Kidney glomerular epithelial cell (primary cell): ENCODE measurements around the gene UROC1.

Experiments used
- DNase-seq: peaks from one replicate; lab custom pipeline; 2025; lab: John Stamatoyannopoulos, UW

UROC1 gene

DNA sequence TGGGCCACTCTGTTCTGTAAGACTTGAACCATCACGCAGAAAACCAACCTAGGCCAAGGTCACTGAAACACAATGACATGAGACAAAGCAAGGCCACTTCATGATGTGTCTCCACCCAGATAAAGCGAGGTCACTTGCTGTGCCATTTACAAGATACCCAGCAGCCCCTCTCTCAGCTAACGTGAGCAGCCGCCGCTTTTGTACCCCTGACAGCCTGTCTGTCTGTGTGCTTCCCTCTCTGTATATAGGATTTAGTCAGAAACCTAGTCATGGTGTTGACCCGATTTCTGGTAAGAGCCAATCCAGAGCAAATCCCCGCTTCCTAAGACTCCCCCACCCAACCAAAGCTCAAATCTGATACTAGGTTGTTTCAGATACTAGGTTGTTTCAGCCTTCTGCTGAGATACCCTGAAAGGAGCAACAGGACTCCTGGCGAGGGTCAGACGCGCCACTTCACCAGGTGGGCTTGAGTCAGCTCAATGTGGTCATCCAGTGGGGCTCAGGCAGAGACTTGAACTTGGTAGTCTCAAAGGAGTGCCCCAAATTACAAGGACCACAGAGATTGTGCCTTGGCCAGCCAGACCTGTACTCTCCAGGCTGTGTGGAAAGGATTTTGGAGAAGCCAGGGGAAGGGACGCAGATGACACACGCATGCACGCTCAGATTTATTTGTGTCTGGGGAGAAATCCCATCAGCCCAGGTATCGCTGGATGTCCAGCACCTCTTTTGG is 38.8 kb downstream of the UROC1 start:
- no peak for DNase-seq

DNA sequence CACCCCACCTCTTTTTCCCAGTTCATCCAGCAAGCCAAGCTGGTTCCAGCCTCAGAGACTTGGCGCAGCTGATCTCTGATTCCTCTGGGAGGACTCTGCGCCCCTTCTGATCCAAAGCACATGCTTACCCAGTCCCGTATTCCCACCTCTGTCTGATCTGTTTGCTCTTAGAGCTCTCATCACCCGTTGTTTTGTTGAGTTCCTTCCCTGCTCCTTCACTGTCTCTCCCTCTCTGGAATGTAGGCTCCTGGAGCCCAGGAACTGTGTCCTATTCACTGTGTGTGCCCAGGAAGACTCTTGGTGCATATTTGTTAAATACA is 40.6 kb downstream of the UROC1 start:
- DNase-seq = no peak

DNA sequence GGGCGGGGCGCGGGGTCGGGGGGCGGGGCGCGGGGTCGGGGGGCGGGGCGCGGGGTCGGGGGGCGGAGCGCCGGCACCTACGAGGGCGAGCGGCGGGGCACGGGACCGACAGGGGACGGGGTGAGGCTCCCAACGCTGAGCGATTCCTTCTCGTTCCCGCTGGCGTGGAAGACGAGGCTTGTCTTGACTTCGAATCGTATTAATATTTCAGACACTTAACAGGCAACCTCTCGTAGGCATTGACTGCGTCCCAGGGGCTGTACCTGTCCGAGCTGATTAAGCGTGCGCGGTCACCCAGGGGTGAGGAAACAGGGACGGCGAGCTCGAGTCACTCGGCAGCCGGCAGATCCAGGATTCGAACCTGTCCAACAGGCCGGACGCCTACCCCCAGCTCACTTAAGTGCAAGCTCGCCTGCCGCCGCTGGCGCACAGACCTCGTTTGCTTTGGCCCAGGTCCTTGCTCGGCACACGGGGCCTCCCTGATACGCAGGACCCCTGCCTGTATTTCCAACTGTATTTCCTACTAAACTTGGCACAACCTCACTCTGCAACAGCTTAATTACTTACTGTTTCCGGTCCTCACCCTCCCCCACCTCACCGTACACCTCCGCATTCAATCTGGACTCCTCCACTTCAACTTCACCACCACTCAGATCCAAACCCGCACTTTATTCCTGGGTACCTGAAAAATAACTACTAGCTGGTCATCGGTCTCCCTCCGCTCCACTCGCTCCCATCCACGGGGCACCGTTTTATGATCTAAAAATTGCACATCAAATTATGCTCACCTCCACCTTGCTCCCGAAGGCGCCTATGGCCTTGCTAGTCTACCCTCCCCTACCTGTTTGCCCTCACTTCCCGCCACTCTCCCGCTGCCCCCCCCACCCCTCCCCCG is 41.2 kb downstream of the UROC1 start:
- peak; percentile 49 for DNase-seq

DNA sequence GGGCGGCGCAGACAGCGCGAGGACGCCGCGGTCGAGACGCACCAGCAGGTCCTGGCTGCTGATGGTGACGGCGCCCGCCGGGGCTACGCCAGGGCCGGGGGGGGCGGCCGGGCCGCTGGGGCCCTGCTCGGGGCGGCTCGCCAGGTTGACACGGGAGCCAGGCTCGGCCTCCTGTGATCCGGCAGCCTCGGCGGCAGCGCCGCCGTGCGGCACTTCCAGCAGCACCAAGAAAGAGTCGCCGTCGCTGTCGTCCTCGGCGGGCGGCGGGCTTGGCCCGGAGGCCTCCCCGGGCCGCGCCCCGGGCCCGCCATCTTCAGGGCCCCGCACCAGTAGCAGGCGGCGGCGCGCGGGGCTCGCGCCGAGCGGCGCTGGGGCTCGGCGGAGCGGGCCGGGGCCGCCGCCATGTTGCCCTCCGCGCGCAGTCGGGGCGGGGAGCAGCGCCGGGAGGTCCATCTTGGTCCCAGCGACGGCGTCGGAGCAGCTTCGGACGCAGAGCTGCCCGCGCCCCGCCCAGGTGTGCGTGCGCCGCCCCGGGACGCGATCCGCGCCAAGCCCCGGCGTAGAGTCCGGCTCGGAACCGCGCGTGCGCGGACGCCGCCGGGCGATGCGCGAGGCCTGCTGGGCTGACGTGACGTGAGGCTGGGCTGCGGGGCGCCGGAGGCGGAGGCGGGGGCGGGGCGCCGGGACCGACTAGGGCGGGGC is 42.0 kb downstream of the UROC1 start, which contains the start of gene ZXDC:
ZXDC (minus strand) TSS at position 479 of the 702 bp plus-strand sequence; CDS start at position 453, 26 bp downstream.
- DNase-seq = peak; percentile 85

DNA sequence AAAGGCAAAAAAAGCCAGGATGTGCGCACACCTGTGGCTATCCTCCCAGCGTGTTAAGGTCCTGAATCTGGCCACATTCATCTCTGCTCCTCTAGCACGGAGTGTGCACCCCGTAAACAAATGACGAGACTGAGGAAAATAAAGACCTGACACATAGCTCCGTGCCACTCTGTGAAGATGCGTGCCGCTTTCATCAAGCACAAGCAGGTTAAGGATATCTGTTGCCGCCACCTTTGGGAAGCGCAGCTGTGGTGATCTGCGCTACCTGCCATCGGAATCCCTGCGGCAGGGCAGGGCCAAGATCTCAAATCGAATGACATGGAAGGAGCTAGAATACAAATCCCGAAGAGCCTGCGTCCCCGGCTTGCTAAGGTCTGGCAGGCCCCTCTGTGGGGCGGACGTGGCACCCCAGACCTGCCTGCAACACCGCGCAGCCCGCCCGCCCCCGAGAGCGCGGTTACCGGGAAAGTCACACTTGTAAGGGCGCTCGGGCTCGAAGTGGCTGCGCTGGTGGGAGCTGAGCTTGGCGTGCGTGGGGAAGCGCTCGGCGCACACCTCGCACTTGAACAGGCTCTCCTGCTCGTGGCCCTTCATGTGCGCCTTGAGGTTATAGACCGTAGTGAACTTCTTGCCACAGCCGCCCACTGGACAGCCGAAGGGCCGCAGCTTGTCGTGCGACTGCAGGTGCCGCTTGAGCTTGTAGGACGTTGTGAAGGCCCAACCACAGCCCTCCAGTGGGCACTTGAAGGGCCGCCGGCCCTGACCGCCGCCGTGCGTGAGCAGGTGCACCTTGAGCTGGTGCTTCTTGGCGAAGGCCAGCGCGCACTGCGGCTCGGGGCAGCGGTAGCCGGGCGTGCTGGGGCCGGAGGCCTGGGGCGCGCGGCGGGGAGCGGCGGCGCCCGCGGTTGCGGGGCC is 42.8 kb downstream of the UROC1 start:
- no peak for DNase-seq

DNA sequence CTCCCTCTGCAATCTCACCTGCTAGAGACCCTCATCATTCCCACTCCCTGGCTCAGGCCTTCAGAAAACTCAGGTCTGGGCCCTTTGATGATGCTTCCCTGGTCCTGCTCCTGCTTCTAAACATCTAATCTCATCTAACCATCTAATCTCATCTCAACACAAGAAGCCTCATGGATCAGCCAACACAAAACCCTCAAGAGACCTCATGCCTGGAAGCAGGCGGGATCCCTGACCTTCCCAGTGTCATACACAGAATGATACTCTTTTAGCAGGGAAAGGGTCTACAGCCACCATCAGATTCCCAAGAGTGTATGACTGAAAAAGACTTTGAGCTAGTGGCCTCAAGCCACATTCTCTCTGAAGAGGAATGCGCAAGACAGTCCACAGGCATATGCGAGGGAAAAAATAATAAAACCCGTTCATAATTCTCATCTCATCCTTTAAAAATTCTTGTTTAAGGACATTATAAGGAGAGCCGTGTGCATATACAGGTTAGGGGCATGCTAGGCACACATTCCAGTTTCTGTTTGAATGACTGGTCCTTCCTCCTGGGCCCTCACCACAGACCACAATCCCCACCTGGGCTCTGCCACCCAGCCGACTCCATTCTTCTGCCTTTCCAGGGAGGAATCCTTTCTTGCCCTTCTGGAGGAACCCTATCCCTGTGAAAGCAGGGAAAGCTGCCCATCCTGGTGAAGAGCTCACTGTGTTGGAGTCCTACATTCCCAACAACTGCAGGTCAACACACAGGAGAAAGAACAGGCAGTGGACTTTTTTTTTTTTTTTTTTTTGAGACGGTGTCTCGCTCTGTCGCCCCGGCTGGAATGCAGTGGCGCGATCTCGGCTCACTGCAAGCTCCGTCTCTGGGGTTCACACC is 44.0 kb downstream of the UROC1 start:
- DNase-seq = no peak

DNA sequence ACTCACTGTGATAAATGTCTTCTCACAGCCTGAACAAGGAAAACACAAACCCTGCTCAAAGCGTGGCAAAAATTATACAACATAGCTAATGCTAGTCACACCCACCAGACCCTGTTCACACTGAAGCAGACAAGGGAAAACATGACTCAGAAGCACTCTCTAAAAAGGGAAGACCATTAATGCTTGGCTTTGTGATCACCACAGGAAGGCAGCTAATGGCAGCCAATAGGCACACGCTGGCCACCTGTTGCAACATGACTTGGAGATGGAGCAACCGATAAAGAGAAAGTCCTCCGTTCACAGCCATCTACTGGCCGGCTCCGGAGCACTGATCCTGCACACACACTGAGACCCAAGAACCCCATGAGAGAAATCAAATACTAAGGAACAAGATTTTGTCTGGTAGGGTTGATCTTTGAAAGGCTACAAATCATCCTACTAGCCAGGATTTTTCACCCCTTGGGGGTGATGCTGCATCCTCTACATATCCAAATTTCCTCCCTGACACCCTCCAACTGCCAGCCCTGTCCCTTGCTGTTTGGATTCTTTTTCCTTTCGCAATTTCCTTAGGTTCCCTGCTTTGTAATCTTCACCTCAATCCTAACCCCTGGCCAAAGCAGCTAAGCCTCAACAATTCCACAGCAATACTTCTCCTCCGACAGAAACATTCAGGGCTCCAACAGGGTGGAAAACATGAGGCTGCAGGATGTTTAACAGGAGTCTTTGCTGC is 45.1 kb downstream of the UROC1 start:
- peak; percentile 63 for DNase-seq

DNA sequence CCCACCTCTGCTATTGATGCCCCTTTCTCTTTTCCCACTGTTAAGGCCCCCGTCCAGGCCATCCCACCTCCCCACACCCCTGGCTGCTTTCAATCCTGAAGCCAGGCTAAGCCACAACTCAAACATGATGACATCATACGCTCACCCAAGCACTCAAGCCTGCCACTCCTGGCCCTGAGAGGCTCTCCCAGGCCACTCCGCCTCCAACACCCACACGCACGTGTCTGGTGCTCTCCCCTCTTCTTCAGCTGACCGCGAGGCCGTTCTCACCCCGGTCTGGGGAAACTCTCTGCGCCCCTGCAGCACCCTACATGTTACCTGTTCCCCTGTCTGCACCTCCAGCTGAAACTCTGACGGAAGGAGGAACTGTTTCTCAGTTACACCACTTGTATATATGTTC is 48.1 kb downstream of the UROC1 start:
- no peak for DNase-seq

DNA sequence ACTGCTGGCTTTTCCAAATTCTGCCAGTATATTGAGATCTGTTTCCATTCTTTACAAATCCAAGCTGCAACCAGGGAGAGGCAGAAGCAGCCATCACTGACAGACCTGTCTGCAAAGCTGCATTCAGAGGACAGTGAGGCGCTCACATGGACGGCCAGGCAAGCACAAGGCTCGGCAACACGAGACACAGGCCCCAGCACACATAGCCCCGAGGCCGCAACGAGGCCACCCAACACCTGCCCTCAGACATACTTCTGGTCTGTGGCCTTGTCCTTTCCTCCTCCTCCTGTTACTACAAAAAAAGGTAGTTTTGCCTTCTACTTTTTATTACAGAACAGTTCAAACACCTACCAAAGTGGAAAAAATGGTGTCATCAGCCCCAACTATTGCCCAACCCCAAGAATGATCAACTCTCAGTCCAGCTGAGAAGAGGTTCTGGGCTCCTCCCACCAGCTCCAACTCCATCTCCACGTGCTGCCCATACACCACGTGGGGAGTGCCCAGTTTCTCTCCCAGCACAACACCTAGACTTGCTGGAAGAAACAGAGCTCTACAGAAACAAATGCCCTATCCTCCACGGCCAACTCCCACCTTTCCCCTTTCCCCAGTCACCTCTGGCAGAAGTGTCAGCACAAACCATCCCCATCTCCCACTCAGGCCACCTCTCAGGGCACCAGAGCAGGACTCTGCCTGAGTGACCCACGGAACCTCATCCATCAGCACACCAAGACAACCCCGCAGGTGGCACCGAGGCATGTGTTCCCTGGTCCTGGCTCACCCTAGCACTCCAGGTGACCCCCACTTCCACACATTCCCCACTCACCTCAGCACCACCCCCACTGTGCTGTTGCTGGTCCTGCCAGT is 49.3 kb downstream of the UROC1 start:
- no peak for DNase-seq

DNA sequence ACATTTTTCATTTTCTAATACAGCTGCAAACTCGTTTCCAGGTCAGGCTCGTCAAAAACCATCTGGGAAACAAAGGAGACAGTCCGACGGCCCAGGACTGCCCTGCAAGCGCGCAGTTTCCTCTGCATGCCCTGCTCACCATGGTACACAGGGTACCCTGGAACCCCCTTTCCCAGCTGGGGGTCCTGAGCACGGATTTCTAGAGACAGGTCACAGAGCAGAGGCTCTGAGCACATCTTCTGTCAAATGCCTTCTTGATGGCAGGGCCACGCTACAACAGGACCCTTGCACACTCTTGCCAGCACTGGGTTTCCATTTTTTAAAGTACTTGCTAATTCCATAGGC is 50.0 kb downstream of the UROC1 start:
- no peak for DNase-seq

DNA sequence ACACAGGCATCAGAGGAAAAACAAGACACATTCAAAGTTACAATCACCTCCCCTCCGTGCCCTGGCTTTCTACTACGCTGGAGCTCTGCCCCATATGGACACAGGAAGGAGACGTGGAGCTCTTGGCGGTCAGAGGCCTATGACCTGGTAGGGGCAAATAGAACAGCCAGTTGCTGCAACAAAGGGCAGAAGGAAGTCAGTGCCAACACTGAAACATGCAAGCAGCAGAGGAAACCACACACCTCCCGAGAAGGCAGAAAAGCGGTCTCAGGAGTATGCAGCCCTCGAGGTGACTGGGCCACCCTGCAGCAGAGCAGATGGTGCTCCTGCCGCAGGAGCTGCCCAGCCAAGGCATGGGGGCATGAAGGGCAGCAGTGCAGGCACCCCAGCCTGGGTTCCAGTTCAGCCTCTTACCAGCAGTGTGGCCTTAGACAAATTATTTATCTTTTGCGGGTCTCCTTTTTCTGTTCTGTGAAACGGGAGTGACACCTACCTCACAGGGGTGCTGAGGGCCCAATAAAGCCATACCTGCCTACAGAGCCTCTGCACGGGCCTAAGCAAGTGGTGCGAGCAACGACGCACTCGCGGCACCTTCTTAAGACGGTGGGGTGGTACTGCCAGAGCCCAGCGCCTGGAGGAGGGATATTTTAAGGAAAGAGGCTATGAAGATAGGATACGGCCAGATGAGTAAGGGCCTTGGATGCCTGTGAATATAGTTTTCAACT is 50.5 kb downstream of the UROC1 start:
- no peak for DNase-seq

DNA sequence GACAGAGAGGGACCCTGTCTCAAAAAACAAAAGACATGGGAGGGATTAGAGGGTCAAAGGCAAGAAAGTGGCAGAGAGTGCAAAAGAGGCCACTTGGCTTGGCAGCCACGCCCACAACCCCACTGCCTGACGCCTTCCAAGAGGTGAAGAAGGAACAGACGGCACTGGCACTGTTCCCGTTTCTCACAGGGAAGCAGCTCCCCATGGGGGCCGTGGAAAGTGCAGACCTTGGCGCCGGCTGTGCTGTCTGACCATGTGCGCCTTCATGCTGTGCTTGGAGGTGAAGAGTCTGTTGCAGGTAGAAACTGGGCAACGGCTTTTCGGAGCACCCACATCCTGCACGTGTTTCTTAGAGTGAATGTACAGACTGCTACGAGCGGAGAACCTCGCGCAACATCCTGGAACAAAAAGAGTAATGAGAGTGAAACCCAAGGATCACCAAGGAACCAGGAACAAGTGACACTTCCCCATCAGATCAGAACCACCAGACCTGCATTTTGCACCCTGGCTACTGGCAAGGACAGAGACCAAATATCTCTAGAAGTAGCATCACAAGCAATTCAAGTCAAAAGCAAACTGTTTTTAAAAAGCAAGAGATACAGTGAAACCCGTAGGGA is 51.5 kb downstream of the UROC1 start:
- no peak for DNase-seq

DNA sequence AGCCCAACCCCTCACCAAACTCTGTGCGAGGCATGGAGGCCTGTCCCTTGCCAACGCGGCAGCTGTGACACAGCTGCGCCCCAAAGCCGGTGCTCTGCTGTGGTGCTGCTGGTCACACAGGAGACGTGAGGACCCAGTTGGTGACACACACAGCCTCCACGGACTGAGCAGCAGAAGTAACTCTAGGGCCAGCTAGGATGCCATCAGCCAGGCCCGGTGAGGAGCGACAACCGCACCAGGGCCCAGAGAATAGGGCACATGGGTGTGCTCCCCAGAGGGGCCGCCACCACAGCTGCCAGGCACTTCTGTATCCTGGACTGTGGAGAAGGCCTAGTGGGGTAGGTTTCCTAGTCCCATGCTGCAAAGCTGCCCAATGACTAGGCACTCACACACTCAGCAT is 52.6 kb downstream of the UROC1 start:
- DNase-seq = no peak

DNA sequence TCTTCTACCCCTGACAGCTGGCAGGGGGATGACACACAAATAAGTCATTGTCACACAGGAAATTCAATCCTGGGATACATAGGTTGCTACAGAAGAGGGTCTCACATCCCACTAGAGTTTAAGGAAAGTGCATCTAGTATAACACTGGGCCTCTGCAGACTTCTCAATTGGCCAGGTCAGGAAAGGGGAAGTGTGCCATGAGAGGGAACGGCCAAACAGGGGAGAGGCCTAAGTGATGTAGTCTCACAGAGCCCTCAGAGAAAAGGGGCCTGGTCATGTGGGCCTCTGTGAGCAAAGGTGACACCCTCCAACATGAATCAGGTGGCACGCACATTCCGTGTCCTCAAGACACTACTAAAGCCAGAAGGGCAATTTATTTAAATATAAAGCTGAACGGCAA is 53.1 kb downstream of the UROC1 start:
- no peak for DNase-seq

DNA sequence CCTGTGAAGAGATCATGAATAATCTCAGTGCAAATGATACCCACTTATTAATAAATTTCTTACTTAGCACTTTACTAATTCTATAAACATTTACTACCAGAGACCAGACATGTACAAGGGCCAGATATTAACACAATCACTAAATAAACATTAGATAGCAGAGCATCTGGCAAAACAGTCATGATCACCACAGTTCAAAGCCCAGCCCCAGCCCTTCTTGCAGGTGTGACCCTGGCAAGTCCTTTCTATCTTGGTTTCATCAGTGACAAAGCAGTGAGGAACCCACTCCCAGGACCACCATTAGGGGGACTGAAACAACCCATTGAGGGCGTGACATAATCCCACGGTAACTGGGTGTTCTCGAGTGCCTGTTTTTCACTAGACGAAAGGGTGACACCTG is 53.5 kb downstream of the UROC1 start:
- DNase-seq = no peak

DNA sequence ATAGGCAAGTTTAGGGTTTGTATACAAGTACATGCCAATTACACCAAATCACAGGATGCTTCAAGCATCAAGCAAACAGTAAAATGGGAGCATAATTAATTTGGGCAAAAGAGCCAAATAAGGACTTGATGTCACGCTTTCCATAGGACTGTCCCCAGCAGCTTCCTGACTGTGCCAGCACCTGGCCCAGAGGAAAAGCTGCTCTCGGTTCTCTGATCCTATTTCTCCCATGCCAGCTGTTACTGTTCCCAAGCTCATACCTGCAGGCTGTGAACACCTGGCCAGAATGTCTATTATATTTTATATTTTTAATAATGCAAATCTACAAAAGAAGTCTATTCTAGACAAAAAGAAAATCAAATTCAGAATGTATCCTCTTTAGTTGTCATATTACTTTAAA is 54.1 kb downstream of the UROC1 start:
- no peak for DNase-seq

DNA sequence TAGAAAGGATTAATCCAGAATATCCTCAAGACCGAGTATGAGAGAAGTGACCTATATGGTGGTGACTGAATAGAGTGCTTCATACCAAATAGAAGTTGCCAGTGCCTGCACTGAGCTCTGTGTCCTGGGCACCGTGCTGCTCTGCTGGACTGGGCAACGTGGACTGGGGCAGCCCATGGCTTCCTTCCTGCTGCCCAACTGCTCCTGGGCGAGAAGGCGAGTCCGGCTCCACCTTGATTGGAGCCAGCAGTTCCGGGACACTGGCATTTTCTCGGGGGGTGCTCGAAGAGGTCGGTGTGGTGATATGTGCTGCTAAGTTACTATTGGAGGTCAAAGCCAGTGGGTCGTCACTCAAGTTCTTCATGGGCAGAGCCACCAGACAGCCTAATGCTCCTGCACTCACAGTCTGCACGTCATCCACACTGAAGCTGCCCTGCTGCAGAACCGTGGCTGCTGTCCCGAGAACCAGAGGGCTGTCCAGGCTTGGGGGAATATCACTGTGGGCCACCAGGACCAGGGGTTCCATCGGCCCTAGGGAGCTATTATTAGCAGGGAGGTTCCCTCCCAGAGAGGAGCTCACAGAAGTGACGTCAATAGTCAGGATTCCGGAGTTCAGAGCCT is 56.0 kb downstream of the UROC1 start:
- no peak for DNase-seq

DNA sequence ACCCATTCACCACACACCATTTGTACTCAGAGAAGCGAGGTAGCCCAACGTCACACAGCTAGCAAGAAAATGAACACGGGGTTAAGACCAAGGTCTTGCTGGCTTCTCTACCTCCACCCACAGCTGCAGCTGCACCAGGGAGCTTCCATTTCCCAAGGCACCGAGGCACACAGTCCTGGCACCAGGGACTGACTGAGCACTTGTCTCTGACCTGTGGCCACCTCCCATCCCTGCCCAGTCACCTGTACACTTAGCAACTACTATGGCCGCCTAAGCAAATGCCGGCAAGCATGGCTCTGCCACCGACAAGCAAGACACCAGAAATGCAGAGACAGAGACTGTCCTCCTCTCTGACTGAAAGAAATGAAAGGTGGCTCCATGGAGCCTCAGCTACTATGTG is 57.2 kb downstream of the UROC1 start:
- DNase-seq = no peak
